ENCODE results near the gene CAMK2N2.

The CAMK2N2 gene

DNA sequence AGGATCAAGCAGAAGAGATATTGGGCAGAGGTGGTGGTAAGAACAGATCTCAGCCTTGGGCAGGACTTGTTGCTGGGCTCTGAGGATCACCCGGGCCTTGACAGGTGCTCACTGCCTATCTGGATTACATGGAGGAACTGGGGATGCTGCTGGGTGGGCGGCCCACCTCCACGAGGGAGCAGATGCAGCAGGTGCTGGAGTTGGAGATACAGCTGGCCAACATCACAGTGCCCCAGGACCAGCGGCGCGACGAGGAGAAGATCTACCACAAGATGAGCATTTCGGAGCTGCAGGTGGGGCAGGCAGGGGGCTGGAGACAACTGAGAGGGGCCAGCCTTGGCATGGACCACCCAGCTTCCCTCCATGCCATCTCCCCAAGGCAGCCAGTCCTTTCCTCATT is 22.3 kb upstream of the CAMK2N2 start:
- TF ChIP-seq, protein P1, sequence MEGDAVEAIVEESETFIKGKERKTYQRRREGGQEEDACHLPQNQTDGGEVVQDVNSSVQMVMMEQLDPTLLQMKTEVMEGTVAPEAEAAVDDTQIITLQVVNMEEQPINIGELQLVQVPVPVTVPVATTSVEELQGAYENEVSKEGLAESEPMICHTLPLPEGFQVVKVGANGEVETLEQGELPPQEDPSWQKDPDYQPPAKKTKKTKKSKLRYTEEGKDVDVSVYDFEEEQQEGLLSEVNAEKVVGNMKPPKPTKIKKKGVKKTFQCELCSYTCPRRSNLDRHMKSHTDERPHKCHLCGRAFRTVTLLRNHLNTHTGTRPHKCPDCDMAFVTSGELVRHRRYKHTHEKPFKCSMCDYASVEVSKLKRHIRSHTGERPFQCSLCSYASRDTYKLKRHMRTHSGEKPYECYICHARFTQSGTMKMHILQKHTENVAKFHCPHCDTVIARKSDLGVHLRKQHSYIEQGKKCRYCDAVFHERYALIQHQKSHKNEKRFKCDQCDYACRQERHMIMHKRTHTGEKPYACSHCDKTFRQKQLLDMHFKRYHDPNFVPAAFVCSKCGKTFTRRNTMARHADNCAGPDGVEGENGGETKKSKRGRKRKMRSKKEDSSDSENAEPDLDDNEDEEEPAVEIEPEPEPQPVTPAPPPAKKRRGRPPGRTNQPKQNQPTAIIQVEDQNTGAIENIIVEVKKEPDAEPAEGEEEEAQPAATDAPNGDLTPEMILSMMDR (IDR thresholded peaks at IDR 0.05; ENCODE audit: insufficient read depth, low read length, poor library complexity, severe bottlenecking): no peak
- H3K36me3 ChIP-seq (ENCODE audit: control insufficient read depth, insufficient read depth, low read length): no peaks in the 10 kb centered on the region
- H3K27me3 ChIP-seq (replicated peaks; ENCODE audit: control insufficient read depth, insufficient read depth, low read length): no peaks in the 10 kb centered on the region; the same call in 1 of the 2 replicates
- DNase-seq (ENCODE audit: extremely low read depth, insufficient read length): no peak
- H3K4me3 ChIP-seq (replicated peaks; ENCODE audit: low read depth, low read length): no peak overlapping the region

DNA sequence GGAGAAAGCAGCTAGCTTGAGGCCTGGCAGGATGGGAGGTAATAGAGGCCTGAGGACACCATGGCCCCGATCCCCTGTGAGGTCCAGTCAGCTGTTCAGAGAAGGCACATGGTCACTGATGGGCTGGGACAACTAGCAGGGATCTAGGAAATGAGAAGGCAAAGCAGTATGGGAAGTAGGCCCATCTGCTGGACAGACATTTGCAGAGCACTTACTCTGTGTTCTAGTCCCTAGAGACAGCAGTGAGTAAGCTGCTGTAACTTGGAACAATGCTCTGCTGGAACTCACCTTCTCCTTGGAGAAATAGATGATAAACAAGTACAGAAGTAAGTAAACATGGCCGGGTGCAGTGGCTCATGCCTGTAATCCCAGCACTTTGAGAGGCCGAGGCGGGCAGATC is 21.6 kb upstream of the CAMK2N2 start:
- Histone ChIP-seq H3K36me3 (ENCODE audit: control insufficient read depth, insufficient read depth, low read length) (no peaks in the 10 kb centered on the region), H3K4me3 (replicated peaks; ENCODE audit: low read depth, low read length) (no peak overlapping the region), H3K27me3 (replicated peaks; ENCODE audit: control insufficient read depth, insufficient read depth, low read length) (no peaks in the 10 kb centered on the region; the same call in 1 of the 2 replicates)
- no peak for DNase-seq (ENCODE audit: extremely low read depth, insufficient read length)
- TF ChIP-seq, protein P1 (IDR thresholded peaks at IDR 0.05; ENCODE audit: insufficient read depth, low read length, poor library complexity, severe bottlenecking): no peak

DNA sequence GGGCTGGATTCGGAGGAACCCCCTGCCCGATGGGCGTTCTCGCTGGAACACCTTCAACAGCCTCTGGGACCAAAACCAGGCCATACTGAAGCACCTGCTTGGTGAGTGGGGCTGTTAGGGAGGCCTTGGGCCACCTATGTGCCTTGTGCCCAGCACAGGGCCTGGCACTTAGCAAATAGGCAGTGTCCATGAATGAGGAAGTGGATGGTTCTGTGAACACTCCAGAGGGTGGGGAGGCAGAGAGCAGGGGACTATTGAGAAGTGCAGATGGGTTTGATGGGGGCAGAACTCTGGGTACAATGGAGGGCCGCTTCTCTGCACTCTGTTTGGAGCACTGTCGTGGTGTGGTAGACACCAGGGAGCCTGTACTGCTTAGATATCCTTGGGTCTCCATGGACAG is 16.0 kb upstream of the CAMK2N2 start:
- H3K36me3 ChIP-seq (ENCODE audit: control insufficient read depth, insufficient read depth, low read length): no peaks in the 10 kb centered on the region
- TF ChIP-seq, protein P1 (IDR thresholded peaks at IDR 0.05; ENCODE audit: insufficient read depth, low read length, poor library complexity, severe bottlenecking): no peak
- no peak overlapping the region for H3K4me3 ChIP-seq (replicated peaks; ENCODE audit: low read depth, low read length)
- no peak for DNase-seq (ENCODE audit: extremely low read depth, insufficient read length)
- H3K27me3 ChIP-seq (replicated peaks; ENCODE audit: control insufficient read depth, insufficient read depth, low read length): no peaks in the 10 kb centered on the region; the same call in 1 of the 2 replicates

DNA sequence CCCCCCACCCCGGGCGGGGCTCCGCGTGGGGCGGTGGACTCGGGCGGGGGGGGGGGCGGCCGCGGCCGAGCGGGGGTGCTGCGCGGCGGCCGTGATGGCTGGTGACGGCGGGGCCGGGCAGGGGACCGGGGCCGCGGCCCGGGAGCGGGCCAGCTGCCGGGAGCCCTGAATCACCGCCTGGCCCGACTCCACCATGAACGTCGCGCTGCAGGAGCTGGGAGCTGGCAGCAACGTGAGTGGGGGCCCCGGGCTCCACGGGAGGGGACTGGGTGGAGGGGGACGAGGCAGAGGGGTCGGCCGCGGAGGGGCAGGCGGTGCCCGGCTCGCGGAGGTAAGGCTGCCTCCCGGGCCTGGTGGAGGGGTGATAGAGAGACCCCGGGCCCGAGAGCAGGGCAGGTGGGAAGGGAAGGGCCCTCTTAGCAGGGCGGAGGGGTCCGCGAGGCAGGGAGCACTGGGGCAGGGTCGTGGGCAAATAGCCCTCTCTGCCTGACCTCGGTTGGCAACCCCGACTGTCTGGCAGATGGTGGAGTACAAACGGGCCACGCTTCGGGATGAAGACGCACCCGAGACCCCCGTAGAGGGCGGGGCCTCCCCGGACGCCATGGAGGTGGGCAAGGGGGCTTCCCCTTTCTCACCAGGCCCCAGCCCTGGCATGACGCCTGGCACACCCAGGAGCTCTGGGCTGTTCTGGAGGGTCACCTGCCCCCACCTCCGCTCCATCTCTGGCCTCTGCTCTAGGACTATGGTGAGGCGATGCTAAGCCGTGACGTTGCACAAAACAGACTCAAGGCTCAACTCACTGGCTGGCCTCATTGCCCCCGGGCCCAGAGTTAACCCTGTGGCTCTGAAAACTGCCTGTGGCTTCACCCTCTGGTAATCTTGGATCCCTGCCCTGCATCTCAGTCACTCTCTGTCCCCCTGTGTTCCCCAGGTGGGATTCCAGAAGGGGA is 14.9 kb upstream of the CAMK2N2 start, which contains the start of gene ECE2:
ECE2 (plus strand) TSS at position 62 of the 950 bp plus-strand sequence; CDS start at position 194, 132 bp downstream.
- no peak for DNase-seq (ENCODE audit: extremely low read depth, insufficient read length)
- no peaks in the 10 kb centered on the region for H3K36me3 ChIP-seq (ENCODE audit: control insufficient read depth, insufficient read depth, low read length)
- H3K4me3 ChIP-seq (replicated peaks; ENCODE audit: low read depth, low read length): no peak within 1 kb of the TSS
- TF ChIP-seq, protein P1 (IDR thresholded peaks at IDR 0.05; ENCODE audit: insufficient read depth, low read length, poor library complexity, severe bottlenecking): no peak
- no peaks in the 10 kb centered on the region; the same call in 1 of the 2 replicates for H3K27me3 ChIP-seq (replicated peaks; ENCODE audit: control insufficient read depth, insufficient read depth, low read length)

DNA sequence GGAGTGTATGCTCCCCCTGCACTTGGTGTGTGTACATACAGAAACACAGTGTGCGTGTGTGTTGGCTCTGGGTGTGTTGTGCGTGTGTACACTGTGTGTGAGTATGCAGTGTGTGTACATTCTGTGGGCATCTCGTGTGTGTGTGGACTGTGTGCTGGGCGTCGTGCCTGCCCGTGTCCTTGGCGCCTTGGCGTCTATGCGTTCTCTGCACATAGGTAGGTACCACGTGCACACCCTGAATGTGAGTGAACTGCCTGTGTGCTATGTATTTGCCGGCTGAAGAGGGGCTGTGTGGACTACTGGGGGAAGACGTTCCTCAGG is 14.0 kb upstream of the CAMK2N2 start:
- TF ChIP-seq, protein P1 (IDR thresholded peaks at IDR 0.05; ENCODE audit: insufficient read depth, low read length, poor library complexity, severe bottlenecking): no peak
- no peak for DNase-seq (ENCODE audit: extremely low read depth, insufficient read length)
- Histone ChIP-seq H3K4me3 (replicated peaks; ENCODE audit: low read depth, low read length) (no peak overlapping the region), H3K36me3 (ENCODE audit: control insufficient read depth, insufficient read depth, low read length) (no peaks in the 10 kb centered on the region), H3K27me3 (replicated peaks; ENCODE audit: control insufficient read depth, insufficient read depth, low read length) (no peaks in the 10 kb centered on the region; the same call in 1 of the 2 replicates)
